H9 (cell line): ENCODE measurements around the gene DPP10. TPM values are rescaled to one million over a fixed set of nuclear protein-coding genes. Genes with fewer than 3 reads are reported as not detected.

Experiments
- DNase-seq: peaks from one replicate; pipeline ENCODE4 v3.0.0-alpha.2; 2017
- H2AFZ ChIP-seq: one replicate; pipeline ENCODE4 v1.6.1; 2013; ENCODE audit warnings: mild to moderate bottlenecking, low read length, control low read depth, moderate library complexity
- H2AK5ac ChIP-seq: 2 replicates; pipeline ENCODE4 v1.6.1; 2013; ENCODE audit warnings: low read length, control low read depth, mixed read lengths; ENCODE audit not compliant: insufficient read length
- H2BK120ac ChIP-seq: one replicate; pipeline ENCODE4 v1.6.1; 2013; ENCODE audit warnings: low read depth, mild to moderate bottlenecking, low read length, control low read depth, inconsistent platforms; ENCODE audit not compliant: poor library complexity, severe bottlenecking
- H2BK12ac ChIP-seq: 2 replicates; pipeline ENCODE4 v1.6.1; 2013; ENCODE audit warnings: low read length, control low read depth, mixed read lengths, low read depth; ENCODE audit not compliant: insufficient read length
- H2BK15ac ChIP-seq: 2 replicates; pipeline ENCODE4 v1.6.1; 2013; ENCODE audit warnings: low read depth, low read length, control low read depth
- H2BK20ac ChIP-seq: one replicate; pipeline ENCODE4 v1.6.1; 2013; ENCODE audit warnings: low read depth, mild to moderate bottlenecking, low read length, control low read depth, inconsistent platforms; ENCODE audit not compliant: poor library complexity, severe bottlenecking
- H2BK5ac ChIP-seq: 2 replicates; pipeline ENCODE4 v1.6.1; 2013; ENCODE audit warnings: low read length, control low read depth, mixed read lengths; ENCODE audit not compliant: insufficient read length
- H3K14ac ChIP-seq: 2 replicates; pipeline ENCODE4 v1.6.1; 2013; ENCODE audit warnings: low read length, control low read depth; ENCODE audit not compliant: insufficient read depth
- H3K18ac ChIP-seq: 2 replicates; pipeline ENCODE4 v1.6.1; 2013; ENCODE audit warnings: low read depth, mild to moderate bottlenecking, mixed read lengths, low read length, control low read depth; ENCODE audit not compliant: insufficient read length
- H3K23ac ChIP-seq: 2 replicates; pipeline ENCODE4 v1.6.1; 2013; ENCODE audit warnings: low read length, control low read depth, mixed read lengths, low read depth; ENCODE audit not compliant: insufficient read length
- H3K23me2 ChIP-seq: 2 replicates; pipeline ENCODE4 v1.6.1; 2013; ENCODE audit warnings: low read depth, mild to moderate bottlenecking, mixed read lengths, low read length, control low read depth; ENCODE audit not compliant: insufficient read length, poor library complexity, severe bottlenecking
- H3K27ac ChIP-seq: 2 replicates; pipeline ENCODE4 v1.5.1; 2013; ENCODE audit warnings: low read length, control low read depth, mixed read lengths, low read depth; ENCODE audit not compliant: insufficient read length
- H3K27me3 ChIP-seq: 2 replicates; pipeline ENCODE4 v1.6.1; 2013; ENCODE audit warnings: low read length, control low read depth, inconsistent platforms; ENCODE audit not compliant: insufficient read depth
- H3K4ac ChIP-seq: 2 replicates; pipeline ENCODE4 v1.6.1; 2013; ENCODE audit warnings: low read depth, mild to moderate bottlenecking, control low read depth, inconsistent platforms, low read length, moderate library complexity
- H3K4me1 ChIP-seq: 2 replicates; pipeline ENCODE4 v1.6.1; 2013; ENCODE audit warnings: low read length, control low read depth, inconsistent platforms; ENCODE audit not compliant: insufficient read depth
- H3K4me2 ChIP-seq: 2 replicates; pipeline ENCODE4 v1.6.1; 2013; ENCODE audit warnings: low read length, control low read depth, mixed read lengths; ENCODE audit not compliant: insufficient read length, insufficient read depth
- H3K56ac ChIP-seq: 2 replicates; pipeline ENCODE4 v1.6.1; 2013; ENCODE audit warnings: low read depth, mild to moderate bottlenecking, mixed read lengths, low read length, control low read depth; ENCODE audit not compliant: insufficient read length
- H3K79me1 ChIP-seq: 2 replicates; pipeline ENCODE4 v1.6.1; 2013; ENCODE audit warnings: low read depth, mild to moderate bottlenecking, moderate library complexity, low read length, control low read depth, inconsistent platforms; ENCODE audit not compliant: insufficient read depth, poor library complexity, severe bottlenecking
- H3K79me2 ChIP-seq: 2 replicates; pipeline ENCODE4 v1.6.1; 2013; ENCODE audit warnings: low read length, control low read depth, inconsistent platforms; ENCODE audit not compliant: insufficient read depth
- H3K9ac ChIP-seq: 2 replicates; pipeline ENCODE4 v1.6.1; 2013; ENCODE audit warnings: low read length, control low read depth, mixed read lengths; ENCODE audit not compliant: insufficient read length; ENCODE audit errors: extremely low read depth
- H3K9me3 ChIP-seq: one replicate; pipeline ENCODE4 v1.6.1; 2013; ENCODE audit warnings: low read depth, low read length, inconsistent platforms; ENCODE audit not compliant: control insufficient read depth
- H3T11ph ChIP-seq: one replicate; pipeline ENCODE4 v1.6.1; 2013; ENCODE audit warnings: mild to moderate bottlenecking, low read length, control low read depth, inconsistent platforms
- H4K20me1 ChIP-seq: one replicate; pipeline ENCODE4 v1.6.1; 2013; ENCODE audit not compliant: control insufficient read depth, insufficient read length, insufficient read depth
- H4K5ac ChIP-seq: 2 replicates; pipeline ENCODE4 v1.6.1; 2013; ENCODE audit warnings: low read depth, mild to moderate bottlenecking, mixed read lengths, low read length, control low read depth; ENCODE audit not compliant: insufficient read length
- H4K8ac ChIP-seq: replicated peaks from 2 replicates; pipeline ENCODE4 v1.6.1; 2013; ENCODE audit warnings: low read length, control low read depth, mixed read lengths, low read depth; ENCODE audit not compliant: insufficient read length
- H4K91ac ChIP-seq: 2 replicates; pipeline ENCODE4 v1.6.1; 2013; ENCODE audit warnings: low read depth, mild to moderate bottlenecking, moderate library complexity, mixed read lengths, low read length, control low read depth; ENCODE audit not compliant: insufficient read length
- H3K27ac Mint-ChIP-seq, 3 experiments: 2 replicates in 2 of 3; 3 replicates in 1 of 3; pipeline ENCODE4 v1.8.0; 2020 to 2021; ENCODE audit warnings: mixed read lengths in 3 of 3, mild to moderate bottlenecking in 1 of 3, moderate library complexity in 1 of 3
- H3K27me3 Mint-ChIP-seq: 2 replicates; pipeline ENCODE4 v1.8.0; 2021; ENCODE audit warnings: low read depth, mild to moderate bottlenecking, moderate library complexity, mixed read lengths
- H3K36me3 Mint-ChIP-seq, 3 experiments: 2 replicates in 2 of 3; 3 replicates in 1 of 3; pipeline ENCODE4 v1.8.0; 2020 to 2021; ENCODE audit warnings: low read depth in 3 of 3, mixed read lengths in 3 of 3; ENCODE audit not compliant: insufficient read depth in 1 of 3
- H3K4me1 Mint-ChIP-seq, 2 experiments: 2 replicates each; pipeline ENCODE4 v1.8.0; 2020; ENCODE audit warnings: mixed read lengths in 2 of 2
- H3K4me3 Mint-ChIP-seq, 2 experiments: 2 replicates in 1 of 2; 3 replicates in 1 of 2; pipeline ENCODE4 v1.8.0; 2020 to 2021; ENCODE audit warnings: mild to moderate bottlenecking in 2 of 2, mixed read lengths in 2 of 2, moderate library complexity in 1 of 2
- H3K9me3 Mint-ChIP-seq, 2 experiments: 2 replicates in 1 of 2; 3 replicates in 1 of 2; pipeline ENCODE4 v1.8.0; 2020; ENCODE audit warnings: mild to moderate bottlenecking in 2 of 2, mixed read lengths in 2 of 2, moderate library complexity in 1 of 2
- CTCF ChIP-seq: fragments of 200-600 bp; sonication (generic); conservative IDR thresholded peaks from 3 replicates; pipeline ENCODE4 v1.8.0; 2021; ENCODE audit warnings: antibody characterized with exemption, mild to moderate bottlenecking
- WGBS: extraction: QIAGEN DNeasy Blood & Tissue Kit; methylation state at CpG from one replicate; pipeline ENCODE4 v1.1.7; 2013; ENCODE audit warnings: missing lambda C conversion rate, low lambda C conversion rate, mixed read lengths; ENCODE audit not compliant: insufficient read length; ENCODE audit errors: extremely low coverage; 5-methylcytosine and 5-hydroxymethylcytosine counted together
- total RNA-seq: library from RNA; stranded (reverse); gene quantifications from 2 replicates; pipeline ENCODE4 v1.2.1, GENCODE V29; 2021

The DPP10 gene
- total RNA-seq, 1 experiment from 2014 or later, result 11.3 TPM

DNA sequence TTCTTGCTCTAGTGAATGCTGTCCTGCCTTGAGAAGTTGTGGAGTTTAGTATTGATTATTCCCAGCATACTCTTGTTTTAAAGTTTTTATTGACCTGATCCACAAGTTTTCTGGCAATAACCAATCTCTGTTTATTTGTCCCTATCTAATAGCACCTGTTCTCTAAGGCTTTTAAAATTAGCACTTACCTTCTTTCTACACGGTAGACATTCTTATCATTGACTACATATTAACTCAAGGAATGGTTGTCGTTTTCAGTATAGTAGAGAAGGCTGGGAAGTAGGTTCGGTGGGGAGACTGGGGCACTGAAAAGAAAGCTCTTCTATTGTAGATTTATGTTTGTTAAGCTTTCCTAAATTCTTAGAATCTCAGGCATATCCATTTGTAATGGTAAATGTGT, 726.0 kb downstream of the DPP10 start:
- H3K9ac ChIP-seq, result no peak overlapping the region
- H2AFZ ChIP-seq, result no peak overlapping the region
- H3K27me3 ChIP-seq, result peaks cover 3% of the 10 kb centered on the region; the same call in 1 of the 2 replicates
- no CpG with 5 or more reads among the region's 3 CpGs for WGBS
- H2BK15ac ChIP-seq, result no peak overlapping the region
- H3K18ac ChIP-seq, result no peak overlapping the region
- no peaks in the 10 kb centered on the region for H4K20me1 ChIP-seq
- no peak overlapping the region for H2BK5ac ChIP-seq
- H3K4me1 ChIP-seq, result no peaks in the 10 kb centered on the region; the same call in 1 of the 2 replicates
- peaks cover 17 to 18% of the 10 kb centered on the region in 2 experiments for H3K4me1 Mint-ChIP-seq
- H3K36me3 Mint-ChIP-seq, result no peaks in the 10 kb centered on the region
- H4K91ac ChIP-seq, result no peak overlapping the region
- H3T11ph ChIP-seq, result no peak overlapping the region
- H4K5ac ChIP-seq, result no peak overlapping the region
- no peaks in the 10 kb centered on the region for H3K79me2 ChIP-seq
- H3K4me2 ChIP-seq, result no peak overlapping the region
- no peaks in the 10 kb centered on the region for H3K79me1 ChIP-seq
- no peak overlapping the region for H3K14ac ChIP-seq
- no peak overlapping the region for H3K23ac ChIP-seq
- no peak overlapping the region for H3K4me3 Mint-ChIP-seq
- TF ChIP-seq CTCF, result no peak
- H2BK120ac ChIP-seq, result no peak overlapping the region
- H3K27ac ChIP-seq, result no peak overlapping the region
- H2BK12ac ChIP-seq, result no peak overlapping the region
- no peak overlapping the region for H3K56ac ChIP-seq
- H3K9me3 Mint-ChIP-seq, result no peaks in the 10 kb centered on the region
- no peak overlapping the region for H4K8ac ChIP-seq
- no peak overlapping the region for H3K4ac ChIP-seq
- H3K9me3 ChIP-seq, result no peaks in the 10 kb centered on the region
- H3K23me2 ChIP-seq, result no peaks in the 10 kb centered on the region
- peaks cover 6% of the 10 kb centered on the region for H3K27me3 Mint-ChIP-seq
- H2BK20ac ChIP-seq, result no peak overlapping the region
- H2AK5ac ChIP-seq, result no peak overlapping the region
- no peak for DNase-seq
- no peak overlapping the region for H3K27ac Mint-ChIP-seq
